ENCODE results near the gene ELOVL5.
A peak's percentile ranks its signal among the peaks of the same experiment; 100 is the strongest.

DNA sequence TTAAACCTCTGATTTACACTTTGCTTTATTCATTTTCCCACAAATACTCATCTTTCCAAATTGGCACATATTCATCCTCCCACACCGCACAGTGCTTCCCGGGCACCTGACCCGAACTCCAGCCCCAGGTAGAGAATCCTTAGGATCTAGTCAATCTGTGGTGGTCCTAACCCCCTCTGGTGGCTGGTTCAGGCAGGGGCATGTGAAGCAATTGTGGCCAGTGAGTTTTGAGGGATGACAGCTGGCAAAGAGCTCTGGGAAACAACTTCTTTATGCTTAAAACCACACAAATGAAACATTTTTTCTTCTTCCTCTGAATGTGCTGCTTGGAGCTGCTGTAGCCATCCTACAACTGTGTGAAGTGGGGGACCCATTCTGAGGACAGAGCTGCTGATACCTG is 54.7 kb downstream of the ELOVL5 start:
- TF ChIP-seq, protein P1, sequence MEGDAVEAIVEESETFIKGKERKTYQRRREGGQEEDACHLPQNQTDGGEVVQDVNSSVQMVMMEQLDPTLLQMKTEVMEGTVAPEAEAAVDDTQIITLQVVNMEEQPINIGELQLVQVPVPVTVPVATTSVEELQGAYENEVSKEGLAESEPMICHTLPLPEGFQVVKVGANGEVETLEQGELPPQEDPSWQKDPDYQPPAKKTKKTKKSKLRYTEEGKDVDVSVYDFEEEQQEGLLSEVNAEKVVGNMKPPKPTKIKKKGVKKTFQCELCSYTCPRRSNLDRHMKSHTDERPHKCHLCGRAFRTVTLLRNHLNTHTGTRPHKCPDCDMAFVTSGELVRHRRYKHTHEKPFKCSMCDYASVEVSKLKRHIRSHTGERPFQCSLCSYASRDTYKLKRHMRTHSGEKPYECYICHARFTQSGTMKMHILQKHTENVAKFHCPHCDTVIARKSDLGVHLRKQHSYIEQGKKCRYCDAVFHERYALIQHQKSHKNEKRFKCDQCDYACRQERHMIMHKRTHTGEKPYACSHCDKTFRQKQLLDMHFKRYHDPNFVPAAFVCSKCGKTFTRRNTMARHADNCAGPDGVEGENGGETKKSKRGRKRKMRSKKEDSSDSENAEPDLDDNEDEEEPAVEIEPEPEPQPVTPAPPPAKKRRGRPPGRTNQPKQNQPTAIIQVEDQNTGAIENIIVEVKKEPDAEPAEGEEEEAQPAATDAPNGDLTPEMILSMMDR (IDR thresholded peaks at IDR 0.05) = peak; percentile 83
- no peak for TF ChIP-seq EZH2 (IDR thresholded peaks at IDR 0.05; ENCODE audit: borderline replicate concordance, insufficient read depth, low read depth, low read length, poor library complexity, severe bottlenecking)
